Osteoblast (primary cell): ENCODE measurements around the gene FRMPD2. TPM values are rescaled to one million over a fixed set of nuclear protein-coding genes. Genes with fewer than 3 reads are reported as not detected.

Experiments used
- DNase-seq: peaks from one replicate; pipeline ENCODE4 v3.0.0; 2011; ENCODE audit warnings: low spot score, mixed read lengths; ENCODE audit not compliant: insufficient read length; ENCODE audit errors: missing footprints
- H2AFZ ChIP-seq: 2 replicates; pipeline ENCODE4 v1.6.0; 2011; ENCODE audit warnings: mild to moderate bottlenecking, low read length
- H3K27ac ChIP-seq: 2 replicates; pipeline ENCODE4 v1.5.1; 2011; ENCODE audit warnings: mild to moderate bottlenecking, low read depth, low read length, moderate library complexity
- H3K27me3 ChIP-seq: 2 replicates; pipeline ENCODE4 v1.6.0; 2012; ENCODE audit warnings: mild to moderate bottlenecking, control low read depth, inconsistent platforms, low read length, moderate library complexity; ENCODE audit not compliant: insufficient read depth
- H3K36me3 ChIP-seq: 2 replicates; pipeline ENCODE4 v1.5.1; 2011; ENCODE audit warnings: mild to moderate bottlenecking, low read length, control low read depth, moderate library complexity; ENCODE audit not compliant: insufficient read depth
- H3K4me1 ChIP-seq: 2 replicates; pipeline ENCODE4 v1.5.1; 2011; ENCODE audit warnings: mild to moderate bottlenecking, low read length, control low read depth, moderate library complexity; ENCODE audit not compliant: insufficient read depth
- H3K4me2 ChIP-seq: 2 replicates; pipeline ENCODE4 v1.6.0; 2011; ENCODE audit warnings: mild to moderate bottlenecking, low read length; ENCODE audit not compliant: insufficient read depth
- H3K4me3 ChIP-seq: fragments of 200-600 bp; sonication (generic); 3 replicates; pipeline ENCODE4 v1.5.1; 2012; ENCODE audit warnings: mild to moderate bottlenecking, low read length, inconsistent platforms; ENCODE audit not compliant: insufficient read depth
- H3K79me2 ChIP-seq: 2 replicates; pipeline ENCODE4 v1.6.0; 2012; ENCODE audit warnings: mild to moderate bottlenecking, low read length, control low read depth, inconsistent platforms; ENCODE audit not compliant: insufficient read depth
- H3K9me3 ChIP-seq: 2 replicates; pipeline ENCODE4 v1.5.1; 2011; ENCODE audit warnings: low read depth, low read length, control low read depth
- H4K20me1 ChIP-seq: 2 replicates; pipeline ENCODE4 v1.6.0; 2012; ENCODE audit warnings: mild to moderate bottlenecking, low read length, control low read depth; ENCODE audit not compliant: insufficient read depth
- CTCF ChIP-seq: IDR thresholded peaks from 2 replicates; pipeline ENCODE4 v1.5.1; 2011; ENCODE audit warnings: mild to moderate bottlenecking, low read depth, low read length, moderate library complexity; ENCODE audit errors: extremely low read depth
- total RNA-seq: library from RNA; depleted of rRNA; stranded (reverse); fragments of >200 nt; gene quantifications from 2 replicates; pipeline ENCODE4 v1.2.3, GENCODE V29; 2012

The FRMPD2 gene
- total RNA-seq, 1 donor: not detected

- Histone ChIP-seq H3K4me2 (no peak overlapping the region), H3K9me3 (no peaks in the 10 kb centered on the region)
- no peak for TF ChIP-seq CTCF
Observed at GRCh38 chr10:48219194-48219593, 55.3 kb downstream of the FRMPD2 start.

GRCh38 chr10:48216744-48217143, 57.8 kb downstream of the FRMPD2 start:
- H3K9me3 ChIP-seq: no peaks in the 10 kb centered on the region
- no peak overlapping the region for H3K4me2 ChIP-seq
- no peak overlapping the region for H3K4me3 ChIP-seq
- H3K27me3 ChIP-seq: no peaks in the 10 kb centered on the region
- no peaks in the 10 kb centered on the region for H3K79me2 ChIP-seq
- no peaks in the 10 kb centered on the region for H3K36me3 ChIP-seq
- H3K4me1 ChIP-seq: no peaks in the 10 kb centered on the region
- no peak overlapping the region for H3K27ac ChIP-seq
- H4K20me1 ChIP-seq: no peaks in the 10 kb centered on the region
- TF ChIP-seq CTCF: no peak
- H2AFZ ChIP-seq: no peak overlapping the region
- DNase-seq: no peak

More at GRCh38 chr10:48219194-48219593, 55.3 kb downstream of the FRMPD2 start:
- no peaks in the 10 kb centered on the region for H4K20me1 ChIP-seq
- H3K4me3 ChIP-seq: no peak overlapping the region
- H3K79me2 ChIP-seq: no peaks in the 10 kb centered on the region
- no peaks in the 10 kb centered on the region for H3K36me3 ChIP-seq
- no peak for DNase-seq
- no peaks in the 10 kb centered on the region for H3K4me1 ChIP-seq
- no peak overlapping the region for H3K27ac ChIP-seq
- peaks cover 13% of the 10 kb centered on the region for H3K27me3 ChIP-seq
- no peak overlapping the region for H2AFZ ChIP-seq

- Histone ChIP-seq H3K27me3 (no peaks in the 10 kb centered on the region), H3K36me3 (no peaks in the 10 kb centered on the region), H3K9me3 (no peaks in the 10 kb centered on the region), H3K4me1 (no peaks in the 10 kb centered on the region), H3K79me2 (no peaks in the 10 kb centered on the region), H3K27ac (no peak overlapping the region), H3K4me3 (no peak overlapping the region), H3K4me2 (no peak overlapping the region), H2AFZ (no peak overlapping the region), H4K20me1 (no peaks in the 10 kb centered on the region)
- no peak for TF ChIP-seq CTCF
- DNase-seq: no peak
Observed at GRCh38 chr10:48216204-48216505, 58.3 kb downstream of the FRMPD2 start.

GRCh38 chr10:48215486-48216203, 58.9 kb downstream of the FRMPD2 start:
- Histone ChIP-seq H3K4me3 (no peak overlapping the region), H3K4me2 (no peak overlapping the region), H4K20me1 (no peaks in the 10 kb centered on the region), H3K27ac (no peak overlapping the region), H3K36me3 (no peaks in the 10 kb centered on the region), H3K9me3 (no peaks in the 10 kb centered on the region), H3K79me2 (no peaks in the 10 kb centered on the region), H2AFZ (no peak overlapping the region), H3K4me1 (no peaks in the 10 kb centered on the region), H3K27me3 (no peaks in the 10 kb centered on the region)
- TF ChIP-seq CTCF: peak; percentile 81
- DNase-seq: no peak
